OCI-LY1 (cell line): ENCODE data around the gene JPH3.
A peak's percentile ranks its signal among the peaks of the same experiment; 100 is the strongest.

Source experiments
- H2AFZ ChIP-seq: fragments of 200-600 bp; sonication (generic), shearing (Covaris generic); 2 replicates; pipeline ENCODE4 v1.6.0; 2014; ENCODE audit warnings: antibody characterized with exemption, mild to moderate bottlenecking, low read length
- H3F3A ChIP-seq: fragments of 200-600 bp; sonication (generic), shearing (Covaris generic); 2 replicates; pipeline ENCODE4 v1.6.0; 2014; ENCODE audit warnings: mild to moderate bottlenecking, antibody characterized with exemption, low read length, moderate library complexity; ENCODE audit not compliant: insufficient read depth
- H3K27ac ChIP-seq: fragments of 200-600 bp; sonication (generic); 2 replicates; pipeline ENCODE4 v1.5.1; 2014; ENCODE audit warnings: low read length, mixed run types, mild to moderate bottlenecking, low read depth; ENCODE audit not compliant: poor library complexity, severe bottlenecking
- H3K27me3 ChIP-seq: fragments of 200-600 bp; sonication (generic); 2 replicates; pipeline ENCODE4 v1.6.0; 2014; ENCODE audit warnings: antibody characterized with exemption, mild to moderate bottlenecking, low read length, moderate library complexity; ENCODE audit not compliant: insufficient read depth
- H3K36me3 ChIP-seq: fragments of 200-600 bp; sonication (generic); 2 replicates; pipeline ENCODE4 v1.6.1; 2014; ENCODE audit warnings: mild to moderate bottlenecking, antibody characterized with exemption, low read length, moderate library complexity, mixed read lengths; ENCODE audit not compliant: insufficient read depth
- H3K4me1 ChIP-seq: fragments of 200-600 bp; sonication (generic); 2 replicates; pipeline ENCODE4 v1.5.1; 2014; ENCODE audit warnings: mild to moderate bottlenecking, low read length, moderate library complexity; ENCODE audit not compliant: insufficient read depth, severe bottlenecking
- H3K4me2 ChIP-seq: fragments of 200-600 bp; sonication (generic), shearing (Covaris generic); 2 replicates; pipeline ENCODE4 v1.6.1; 2014; ENCODE audit warnings: low read length
- H3K4me3 ChIP-seq: fragments of 200-600 bp; sonication (generic); 2 replicates; pipeline ENCODE4 v1.5.1; 2014; ENCODE audit warnings: low read length, low read depth, mild to moderate bottlenecking, mixed read lengths; ENCODE audit not compliant: poor library complexity, severe bottlenecking
- H3K79me2 ChIP-seq: fragments of 200-600 bp; shearing (Covaris generic); 2 replicates; pipeline ENCODE4 v1.6.1; 2016; ENCODE audit warnings: mixed run types, low read length, mixed read lengths; ENCODE audit not compliant: insufficient read depth
- H3K9ac ChIP-seq: fragments of 200-600 bp; sonication (generic), shearing (Covaris generic); 2 replicates; pipeline ENCODE4 v1.6.1; 2014; ENCODE audit warnings: mild to moderate bottlenecking, low read length, mixed read lengths
- H3K9me2 ChIP-seq: fragments of 200-600 bp; sonication (generic), shearing (Covaris generic); 2 replicates; pipeline ENCODE4 v1.6.1; 2014; ENCODE audit warnings: low read depth, mild to moderate bottlenecking, low read length, mixed read lengths
- H3K9me3 ChIP-seq: fragments of 200-600 bp; shearing (Covaris generic); 2 replicates; pipeline ENCODE4 v1.6.1; 2014; ENCODE audit warnings: low read length, mixed read lengths
- H4K20me1 ChIP-seq: fragments of 200-600 bp; sonication (generic), shearing (Covaris generic); 2 replicates; pipeline ENCODE4 v1.6.0; 2016; ENCODE audit warnings: mild to moderate bottlenecking, low read length; ENCODE audit not compliant: insufficient read depth
- EZH2 ChIP-seq: fragments of 200-600 bp; sonication (generic), shearing (Covaris generic); IDR thresholded peaks from 2 replicates; pipeline ENCODE4 v1.8.0; 2017; ENCODE audit warnings: borderline replicate concordance, mixed run types, mild to moderate bottlenecking, antibody characterized with exemption, low read length, moderate library complexity, mixed read lengths
- TF ChIP-seq, protein P1 (sequence below): fragments of 200-600 bp; sonication (generic), shearing (Covaris generic); IDR thresholded peaks from 2 replicates; pipeline ENCODE4 v1.5.1; 2017; ENCODE audit warnings: mild to moderate bottlenecking, antibody characterized with exemption, low read length, moderate library complexity, mixed read lengths

JPH3 gene

DNA sequence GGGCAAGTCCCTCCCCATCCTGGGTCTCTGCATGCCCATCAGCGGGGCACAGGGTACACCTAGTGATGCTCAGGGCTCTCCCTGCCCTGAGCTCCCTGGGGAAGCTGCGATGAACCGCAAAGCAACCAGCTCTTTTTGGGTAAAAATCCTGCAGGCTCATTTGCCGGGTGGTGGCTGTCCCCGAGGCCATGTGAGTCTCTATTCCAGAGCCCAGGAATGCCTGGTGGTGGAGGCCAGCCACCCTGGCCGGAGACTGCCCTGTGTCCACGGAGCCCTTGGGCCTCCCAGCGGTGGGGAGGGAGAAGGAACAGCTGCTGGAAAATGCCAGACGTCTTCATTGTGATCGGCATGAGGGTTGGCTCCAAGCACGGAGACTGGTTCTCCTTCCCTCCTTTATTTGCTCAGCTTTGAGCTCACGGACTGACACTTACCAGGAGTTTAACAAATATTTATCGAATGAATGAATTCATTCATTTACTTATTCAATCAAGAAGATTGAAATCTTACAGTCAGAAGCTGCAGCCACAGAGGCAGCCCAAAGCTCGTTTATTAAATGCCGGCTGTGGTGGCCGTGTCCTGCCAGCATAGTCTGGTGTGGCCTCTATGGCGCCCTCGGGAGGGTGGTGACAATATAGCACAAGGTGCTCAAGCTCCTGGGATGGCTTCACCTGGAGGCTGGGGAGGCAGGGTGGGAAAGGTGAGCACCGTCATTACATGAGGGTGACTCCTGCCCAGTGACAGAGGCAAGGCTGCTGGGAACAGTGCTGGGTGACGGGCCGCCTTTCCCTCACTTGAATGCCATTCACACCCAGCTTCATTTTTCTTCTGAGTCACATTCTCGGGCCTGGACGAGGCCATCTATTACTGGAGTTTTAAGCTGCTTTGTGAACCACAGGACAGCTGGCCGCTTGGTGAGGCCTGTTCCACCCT is 31.1 kb upstream of the JPH3 start:
- H2AFZ ChIP-seq: no peak overlapping the region

DNA sequence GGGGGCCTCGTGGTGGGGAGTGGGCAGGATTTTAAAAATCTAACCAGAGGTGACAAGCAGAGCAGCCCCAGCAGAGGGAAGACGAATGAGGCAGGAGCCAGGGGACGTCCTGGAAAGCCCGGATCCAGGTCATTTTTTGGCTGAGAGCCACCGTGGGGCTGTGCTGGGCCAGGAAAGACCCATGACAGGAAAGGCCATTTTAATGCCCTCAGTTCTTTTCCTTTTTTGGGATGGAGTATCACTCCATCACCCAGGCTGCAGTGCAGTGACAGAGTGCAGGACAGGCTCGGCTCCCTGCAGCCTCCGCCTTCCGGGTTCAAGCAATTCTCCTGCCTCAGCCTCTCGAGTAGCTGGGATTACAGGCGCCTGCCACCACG is 30.5 kb upstream of the JPH3 start:
- no peaks in the 10 kb centered on the region for H3F3A ChIP-seq
- no peaks in the 10 kb centered on the region for H3K4me1 ChIP-seq
- H3K4me3 ChIP-seq: no peak overlapping the region
- no peaks in the 10 kb centered on the region for H3K9me2 ChIP-seq
- H3K9me3 ChIP-seq: no peaks in the 10 kb centered on the region
- H3K79me2 ChIP-seq: no peaks in the 10 kb centered on the region
- no peaks in the 10 kb centered on the region for H3K36me3 ChIP-seq
- H3K4me2 ChIP-seq: no peak overlapping the region
- H3K27me3 ChIP-seq: no peaks in the 10 kb centered on the region
- TF ChIP-seq, protein P1, sequence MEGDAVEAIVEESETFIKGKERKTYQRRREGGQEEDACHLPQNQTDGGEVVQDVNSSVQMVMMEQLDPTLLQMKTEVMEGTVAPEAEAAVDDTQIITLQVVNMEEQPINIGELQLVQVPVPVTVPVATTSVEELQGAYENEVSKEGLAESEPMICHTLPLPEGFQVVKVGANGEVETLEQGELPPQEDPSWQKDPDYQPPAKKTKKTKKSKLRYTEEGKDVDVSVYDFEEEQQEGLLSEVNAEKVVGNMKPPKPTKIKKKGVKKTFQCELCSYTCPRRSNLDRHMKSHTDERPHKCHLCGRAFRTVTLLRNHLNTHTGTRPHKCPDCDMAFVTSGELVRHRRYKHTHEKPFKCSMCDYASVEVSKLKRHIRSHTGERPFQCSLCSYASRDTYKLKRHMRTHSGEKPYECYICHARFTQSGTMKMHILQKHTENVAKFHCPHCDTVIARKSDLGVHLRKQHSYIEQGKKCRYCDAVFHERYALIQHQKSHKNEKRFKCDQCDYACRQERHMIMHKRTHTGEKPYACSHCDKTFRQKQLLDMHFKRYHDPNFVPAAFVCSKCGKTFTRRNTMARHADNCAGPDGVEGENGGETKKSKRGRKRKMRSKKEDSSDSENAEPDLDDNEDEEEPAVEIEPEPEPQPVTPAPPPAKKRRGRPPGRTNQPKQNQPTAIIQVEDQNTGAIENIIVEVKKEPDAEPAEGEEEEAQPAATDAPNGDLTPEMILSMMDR: no peak
- TF ChIP-seq EZH2: no peak
- H3K9ac ChIP-seq: no peak overlapping the region
- H4K20me1 ChIP-seq: no peaks in the 10 kb centered on the region
- no peak overlapping the region for H3K27ac ChIP-seq
- no peak overlapping the region for H2AFZ ChIP-seq

More for the DNA sequence above, 31.1 kb upstream of the JPH3 start:
- no peaks in the 10 kb centered on the region for H3K27me3 ChIP-seq
- no peaks in the 10 kb centered on the region for H3K36me3 ChIP-seq
- no peaks in the 10 kb centered on the region for H3F3A ChIP-seq
- no peaks in the 10 kb centered on the region for H3K79me2 ChIP-seq
- no peak overlapping the region for H3K27ac ChIP-seq
- no peaks in the 10 kb centered on the region for H3K9me3 ChIP-seq
- no peaks in the 10 kb centered on the region for H3K4me1 ChIP-seq
- no peaks in the 10 kb centered on the region for H4K20me1 ChIP-seq
- H3K4me3 ChIP-seq: no peak overlapping the region
- no peaks in the 10 kb centered on the region for H3K9me2 ChIP-seq
- TF ChIP-seq EZH2: no peak
- TF ChIP-seq, protein P1: peak; percentile 54; the same call in 1 of the 2 replicates
- no peak overlapping the region for H3K4me2 ChIP-seq
- H3K9ac ChIP-seq: no peak overlapping the region

DNA sequence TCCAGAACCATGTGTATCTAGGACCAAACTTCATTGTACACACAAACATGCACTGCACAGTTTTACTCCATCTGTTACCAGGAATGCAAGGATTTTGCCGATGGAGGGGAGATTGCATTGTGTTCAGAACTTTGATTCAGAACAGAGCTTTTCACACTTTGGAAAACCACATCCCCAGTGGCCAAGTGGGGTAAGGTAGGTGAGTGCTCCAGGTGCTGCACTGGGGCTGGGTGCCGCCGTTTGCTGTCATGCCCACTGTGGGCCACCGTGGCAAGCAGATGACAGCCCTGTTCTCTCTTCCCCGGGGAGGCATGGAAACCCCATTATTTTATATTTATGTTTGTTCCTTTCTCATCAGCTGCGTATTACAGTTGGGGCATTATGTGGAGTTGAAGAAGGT is 29.3 kb upstream of the JPH3 start:
- no peak overlapping the region for H3K27ac ChIP-seq
- no peaks in the 10 kb centered on the region for H3K27me3 ChIP-seq
- no peak for TF ChIP-seq EZH2
- TF ChIP-seq, protein P1: no peak
- no peak overlapping the region for H3K9ac ChIP-seq
- H4K20me1 ChIP-seq: no peaks in the 10 kb centered on the region
- no peaks in the 10 kb centered on the region for H3K9me2 ChIP-seq
- H3K4me2 ChIP-seq: no peak overlapping the region
- H3K79me2 ChIP-seq: no peaks in the 10 kb centered on the region
- H3K4me3 ChIP-seq: no peak overlapping the region
- no peaks in the 10 kb centered on the region for H3K36me3 ChIP-seq
- no peaks in the 10 kb centered on the region for H3K9me3 ChIP-seq
- H3K4me1 ChIP-seq: no peaks in the 10 kb centered on the region
- H2AFZ ChIP-seq: no peak overlapping the region
- no peaks in the 10 kb centered on the region for H3F3A ChIP-seq
